Trophoblast cell (in vitro differentiated cells and primary cell): ENCODE data around the gene ZKSCAN2.

Experiments
- DNase-seq, 2 donors: peaks; one replicate each; pipeline ENCODE4 v3.0.0-alpha.2; 2016
- H2AFZ ChIP-seq: 2 replicates; pipeline ENCODE4 v1.6.1; 2013; ENCODE audit warnings: low read length, moderate library complexity, mild to moderate bottlenecking; ENCODE audit not compliant: insufficient read depth, poor library complexity
- H2AK5ac ChIP-seq: 2 replicates; pipeline ENCODE4 v1.6.1; 2013; ENCODE audit warnings: mild to moderate bottlenecking, low read length
- H2BK120ac ChIP-seq: 2 replicates; pipeline ENCODE4 v1.6.1; 2013; ENCODE audit warnings: low read length, mild to moderate bottlenecking, moderate library complexity; ENCODE audit not compliant: insufficient read depth, poor library complexity
- H2BK12ac ChIP-seq: 2 replicates; pipeline ENCODE4 v1.6.1; 2013; ENCODE audit warnings: mild to moderate bottlenecking, low read length, moderate library complexity
- H2BK5ac ChIP-seq: 2 replicates; pipeline ENCODE4 v1.6.1; 2013; ENCODE audit warnings: low read length, low read depth, moderate library complexity, mild to moderate bottlenecking; ENCODE audit not compliant: poor library complexity
- H3K14ac ChIP-seq: 2 replicates; pipeline ENCODE4 v1.6.1; 2013; ENCODE audit warnings: mild to moderate bottlenecking, low read length
- H3K18ac ChIP-seq: 2 replicates; pipeline ENCODE4 v1.6.1; 2013; ENCODE audit warnings: mild to moderate bottlenecking, low read length
- H3K23ac ChIP-seq: 2 replicates; pipeline ENCODE4 v1.6.1; 2013; ENCODE audit warnings: low read length
- H3K27ac ChIP-seq: 2 replicates; pipeline ENCODE4 v1.5.1; 2013; ENCODE audit warnings: low read depth, mild to moderate bottlenecking, inconsistent platforms, low read length, moderate library complexity
- H3K27me3 ChIP-seq: 2 replicates; pipeline ENCODE4 v1.6.1; 2013; ENCODE audit warnings: inconsistent platforms, mild to moderate bottlenecking, low read length, moderate library complexity; ENCODE audit not compliant: insufficient read depth
- H3K36me3 ChIP-seq, 2 experiments: 1 replicate in 1 of 2; 2 replicates in 1 of 2; pipeline ENCODE4 v1.6.1; 2013; ENCODE audit warnings: low read length in 2 of 2, mild to moderate bottlenecking in 2 of 2, moderate library complexity in 1 of 2; ENCODE audit not compliant: insufficient read depth in 2 of 2, control insufficient read depth in 1 of 2
- H3K4ac ChIP-seq: 2 replicates; pipeline ENCODE4 v1.6.1; 2013; ENCODE audit warnings: low read depth, mild to moderate bottlenecking, low read length, moderate library complexity
- H3K4me1 ChIP-seq, 2 experiments: 1 replicate in 1 of 2; 2 replicates in 1 of 2; pipeline ENCODE4 v1.6.1; 2013; ENCODE audit warnings: low read length in 2 of 2, mild to moderate bottlenecking in 2 of 2, moderate library complexity in 1 of 2; ENCODE audit not compliant: insufficient read depth in 2 of 2, control insufficient read depth in 1 of 2
- H3K4me2 ChIP-seq: 2 replicates; pipeline ENCODE4 v1.6.1; 2013; ENCODE audit warnings: inconsistent platforms, mild to moderate bottlenecking, low read length, moderate library complexity
- H3K4me3 ChIP-seq: 2 replicates; pipeline ENCODE4 v1.5.1; 2013; ENCODE audit warnings: mild to moderate bottlenecking, low read depth, low read length, inconsistent platforms
- H3K79me1 ChIP-seq: one replicate; pipeline ENCODE4 v1.6.1; 2013; ENCODE audit warnings: low read length
- H3K79me2 ChIP-seq: 2 replicates; pipeline ENCODE4 v1.6.1; 2013; ENCODE audit warnings: low read length, mild to moderate bottlenecking; ENCODE audit not compliant: control insufficient read depth, insufficient read depth, poor library complexity
- H3K9ac ChIP-seq: 2 replicates; pipeline ENCODE4 v1.6.1; 2013; ENCODE audit warnings: mild to moderate bottlenecking, low read length
- H3K9me3 ChIP-seq: 2 replicates; pipeline ENCODE4 v1.6.1; 2013; ENCODE audit warnings: low read depth, mild to moderate bottlenecking, control low read depth, inconsistent platforms, low read length; ENCODE audit not compliant: insufficient read depth
- H4K12ac ChIP-seq: 2 replicates; pipeline ENCODE4 v1.6.1; 2013; ENCODE audit warnings: low read depth, mild to moderate bottlenecking, low read length, moderate library complexity
- H4K8ac ChIP-seq: 2 replicates; pipeline ENCODE4 v1.6.1; 2013; ENCODE audit warnings: low read depth, mild to moderate bottlenecking, low read length, moderate library complexity
- H4K91ac ChIP-seq: one replicate; pipeline ENCODE4 v1.6.1; 2013; ENCODE audit warnings: low read depth, mild to moderate bottlenecking, low read length, moderate library complexity
- WGBS: extraction: QIAGEN DNeasy Blood & Tissue Kit; methylation state at CpG from one replicate; pipeline ENCODE4 v1.1.7; 2013; ENCODE audit warnings: missing lambda C conversion rate; ENCODE audit not compliant: insufficient read length, insufficient coverage; ENCODE audit errors: extremely low coverage; 5-methylcytosine and 5-hydroxymethylcytosine counted together

ZKSCAN2 gene

DNA sequence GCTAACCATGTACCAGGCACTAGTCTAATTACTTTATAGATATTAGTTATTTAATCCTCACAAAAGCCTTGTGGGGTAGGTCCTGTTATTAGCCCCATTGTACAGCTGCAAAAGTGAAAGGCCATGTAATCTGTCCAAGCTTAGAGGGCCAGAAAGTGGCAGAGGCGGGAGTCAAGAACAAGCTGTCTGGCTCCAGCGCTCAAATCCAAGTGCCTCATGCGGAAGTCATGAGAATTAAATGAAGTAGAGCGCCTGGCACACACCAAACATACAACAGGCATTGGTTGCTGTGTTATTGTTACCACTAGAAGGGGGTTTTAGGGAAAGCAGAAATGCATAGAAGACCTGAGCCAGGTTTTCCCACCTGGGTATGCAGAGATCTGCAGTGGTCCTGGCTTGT is 39.7 kb downstream of the ZKSCAN2 start:
- H2AFZ ChIP-seq, result no peak overlapping the region
- H3K4me2 ChIP-seq, result no peak overlapping the region
- H3K4me1 ChIP-seq, result no peaks in the 10 kb centered on the region
- H3K4me3 ChIP-seq, result no peak overlapping the region
- no peak overlapping the region for H2BK5ac ChIP-seq
- no peak overlapping the region for H2BK120ac ChIP-seq
- no CpG with 5 or more reads among the region's 4 CpGs for WGBS
- no peaks in the 10 kb centered on the region for H3K27me3 ChIP-seq
- H3K14ac ChIP-seq, result no peak overlapping the region
- no peak overlapping the region for H4K8ac ChIP-seq
- H3K9ac ChIP-seq, result no peak overlapping the region
- no peak overlapping the region for H2BK12ac ChIP-seq
- H4K12ac ChIP-seq, result no peak overlapping the region
- no peaks in the 10 kb centered on the region for H3K79me2 ChIP-seq
- H3K4ac ChIP-seq, result no peak overlapping the region
- no peak overlapping the region for H3K23ac ChIP-seq
- H3K36me3 ChIP-seq, result no peaks in the 10 kb centered on the region
- no peaks in the 10 kb centered on the region for H3K9me3 ChIP-seq
- no peak overlapping the region for H2AK5ac ChIP-seq
- H3K27ac ChIP-seq, result no peak overlapping the region
- H3K79me1 ChIP-seq, result no peaks in the 10 kb centered on the region
- DNase-seq, result no peak
- no peak overlapping the region for H3K18ac ChIP-seq
- H4K91ac ChIP-seq, result no peak overlapping the region

DNA sequence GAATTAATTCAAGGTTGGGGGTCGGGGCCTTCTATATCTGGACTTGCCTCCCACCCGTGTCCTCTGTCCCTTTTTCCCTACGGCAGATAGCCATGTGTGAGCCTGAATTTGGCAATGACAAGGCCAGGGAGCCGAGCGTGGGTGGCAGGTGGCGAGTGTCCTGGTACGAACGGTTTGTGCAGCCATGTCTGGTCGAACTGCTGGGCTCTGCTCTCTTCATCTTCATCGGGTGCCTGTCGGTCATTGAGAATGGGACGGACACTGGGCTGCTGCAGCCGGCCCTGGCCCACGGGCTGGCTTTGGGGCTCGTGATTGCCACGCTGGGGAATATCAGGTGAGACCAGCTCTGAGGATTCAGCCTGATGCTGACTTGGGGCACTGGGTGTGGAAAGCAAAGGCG is 40.5 kb downstream of the ZKSCAN2 start:
- Histone ChIP-seq H2AFZ (no peak overlapping the region), H3K9ac (no peak overlapping the region), H2AK5ac (no peak overlapping the region), H3K14ac (no peak overlapping the region), H3K79me1 (no peaks in the 10 kb centered on the region), H3K4me1 (no peaks in the 10 kb centered on the region), H3K79me2 (no peaks in the 10 kb centered on the region), H4K8ac (no peak overlapping the region), H3K27me3 (no peaks in the 10 kb centered on the region), H3K4ac (no peak overlapping the region), H2BK12ac (no peak overlapping the region), H3K27ac (no peak overlapping the region), H3K18ac (no peak overlapping the region), H4K12ac (no peak overlapping the region), H4K91ac (no peak overlapping the region), H3K4me3 (no peak overlapping the region), H3K23ac (no peak overlapping the region), H3K4me2 (no peak overlapping the region), H3K9me3 (no peaks in the 10 kb centered on the region), H3K36me3 (no peaks in the 10 kb centered on the region), H2BK5ac (no peak overlapping the region), H2BK120ac (no peak overlapping the region)
- WGBS, result no CpG with 5 or more reads among the region's 17 CpGs
- no peak for DNase-seq

DNA sequence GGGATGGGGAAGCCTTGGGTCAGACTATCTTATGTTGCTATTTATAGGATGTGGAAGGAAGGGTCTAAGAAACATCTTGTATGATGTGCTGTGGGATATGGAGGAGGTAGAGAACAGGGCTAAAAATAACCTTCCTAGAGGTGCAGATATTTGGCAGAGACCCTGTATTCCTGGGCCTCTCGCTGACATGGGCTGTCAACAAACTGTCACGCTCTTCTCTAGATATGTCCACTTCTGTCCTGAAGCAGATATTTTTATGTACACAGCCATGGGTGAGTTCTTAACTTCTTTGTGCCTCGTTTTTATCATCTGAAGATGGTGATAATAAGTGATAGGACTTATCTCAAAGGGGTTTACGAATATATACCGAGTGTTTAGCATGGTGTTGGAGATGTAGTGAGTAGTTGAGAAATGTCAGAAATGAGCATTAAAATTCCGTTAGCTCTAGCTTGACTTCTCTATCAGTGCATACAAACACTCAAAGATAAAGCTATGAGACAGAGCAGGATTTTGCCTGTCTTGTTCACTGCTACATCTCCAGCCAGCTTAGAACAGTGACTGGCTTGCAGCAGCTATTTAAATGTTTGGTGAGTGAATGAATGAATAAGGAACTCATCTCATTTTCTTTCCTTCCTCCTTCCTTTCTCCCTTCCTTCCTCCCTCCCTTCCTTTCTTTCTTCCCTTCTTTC is 43.8 kb downstream of the ZKSCAN2 start:
- Histone ChIP-seq H3K9me3 (no peaks in the 10 kb centered on the region), H3K14ac (no peak overlapping the region), H3K79me2 (no peaks in the 10 kb centered on the region), H3K9ac (no peak overlapping the region), H3K79me1 (no peaks in the 10 kb centered on the region), H2BK120ac (no peak overlapping the region), H3K27ac (no peak overlapping the region), H4K91ac (no peak overlapping the region), H4K12ac (no peak overlapping the region), H3K4me2 (no peak overlapping the region), H3K23ac (no peak overlapping the region), H3K4me3 (no peak overlapping the region), H4K8ac (no peak overlapping the region), H3K4me1 (no peaks in the 10 kb centered on the region), H3K4ac (no peak overlapping the region), H2AK5ac (no peak overlapping the region), H2AFZ (no peak overlapping the region), H2BK5ac (no peak overlapping the region), H2BK12ac (no peak overlapping the region), H3K27me3 (no peaks in the 10 kb centered on the region), H3K18ac (no peak overlapping the region), H3K36me3 (no peaks in the 10 kb centered on the region)
- DNase-seq, result no peak
- WGBS, result no CpG with 5 or more reads among the region's 6 CpGs

DNA sequence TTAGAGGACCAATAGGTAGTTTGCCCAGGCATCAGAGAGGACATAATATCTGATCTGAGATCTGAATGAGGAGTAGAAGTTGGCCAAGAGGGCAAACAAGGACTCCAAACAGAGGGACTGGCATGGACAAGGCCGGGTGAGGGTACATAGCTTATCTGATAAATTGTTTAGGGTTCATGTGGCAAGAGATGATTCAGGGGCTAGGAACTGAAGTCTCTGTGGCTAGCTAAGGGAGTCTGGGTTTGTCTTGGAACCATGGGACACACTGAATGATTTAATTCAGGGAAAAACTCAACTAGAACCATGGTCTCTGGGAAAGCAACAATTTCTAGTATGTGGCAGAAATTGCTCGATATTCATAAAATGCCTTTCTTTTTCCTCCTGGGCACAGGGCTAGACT is 45.0 kb downstream of the ZKSCAN2 start:
- no peaks in the 10 kb centered on the region for H3K27me3 ChIP-seq
- WGBS, result no CpG with 5 or more reads among the region's 2 CpGs
- H2BK5ac ChIP-seq, result no peak overlapping the region
- H3K4me1 ChIP-seq, result no peaks in the 10 kb centered on the region
- H3K27ac ChIP-seq, result no peak overlapping the region
- DNase-seq, result no peak
- no peak overlapping the region for H2AK5ac ChIP-seq
- H3K79me2 ChIP-seq, result no peaks in the 10 kb centered on the region
- no peak overlapping the region for H4K91ac ChIP-seq
- no peak overlapping the region for H4K8ac ChIP-seq
- H3K4me3 ChIP-seq, result no peak overlapping the region
- H3K4ac ChIP-seq, result no peak overlapping the region
- H3K36me3 ChIP-seq, result no peaks in the 10 kb centered on the region
- H2BK120ac ChIP-seq, result no peak overlapping the region
- no peak overlapping the region for H3K23ac ChIP-seq
- H3K18ac ChIP-seq, result no peak overlapping the region
- H4K12ac ChIP-seq, result no peak overlapping the region
- H3K79me1 ChIP-seq, result no peaks in the 10 kb centered on the region
- H3K14ac ChIP-seq, result no peak overlapping the region
- H3K9ac ChIP-seq, result no peak overlapping the region
- no peak overlapping the region for H3K4me2 ChIP-seq
- no peak overlapping the region for H2AFZ ChIP-seq
- H3K9me3 ChIP-seq, result no peaks in the 10 kb centered on the region
- H2BK12ac ChIP-seq, result no peak overlapping the region
